Activated naive CD8-positive, alpha-beta T cell treated with anti-CD3 and anti-CD28 coated beads for 36 hours (primary cell): ENCODE results near the gene TCEA2. TPM values are rescaled to one million over a fixed set of nuclear protein-coding genes. Genes with fewer than 3 reads are reported as not detected.

Experiments used
- DNase-seq: peaks from one replicate; pipeline ENCODE4 v3.0.0; 2021
- H3K27ac Mint-ChIP-seq: one replicate; pipeline ENCODE4 v1.8.0; 2022; ENCODE audit warnings: mild to moderate bottlenecking, moderate library complexity, mixed read lengths
- H3K27me3 Mint-ChIP-seq: one replicate; pipeline ENCODE4 v1.8.0; 2022; ENCODE audit warnings: mild to moderate bottlenecking, mixed read lengths
- H3K36me3 Mint-ChIP-seq: one replicate; pipeline ENCODE4 v1.8.0; 2021; ENCODE audit warnings: mild to moderate bottlenecking, mixed read lengths
- H3K4me1 Mint-ChIP-seq: one replicate; pipeline ENCODE4 v1.8.0; 2021; ENCODE audit warnings: mixed read lengths
- H3K4me3 Mint-ChIP-seq: one replicate; pipeline ENCODE4 v1.8.0; 2022; ENCODE audit warnings: mild to moderate bottlenecking, moderate library complexity, mixed read lengths
- H3K9me3 Mint-ChIP-seq: one replicate; pipeline ENCODE4 v1.8.0; 2022; ENCODE audit warnings: mixed read lengths
- total RNA-seq, 2 experiments: library from RNA; stranded (reverse); gene quantifications; one replicate each; pipeline ENCODE4 v1.2.3, GENCODE V29; 2021

TCEA2 gene
- total RNA-seq, 2 experiments from 2014 or later: 37.8 to 38.6 TPM

- no peak overlapping the region for H3K4me3 Mint-ChIP-seq
These were observed 35.5 kb downstream of the TCEA2 start for GRCh38 chr20:64098471-64099013.

GRCh38 chr20:64099086-64099786 is 36.2 kb downstream of the TCEA2 start:
- no peak overlapping the region for H3K4me3 Mint-ChIP-seq
- H3K9me3 Mint-ChIP-seq: no peaks in the 10 kb centered on the region
- H3K4me1 Mint-ChIP-seq: peaks cover 15% of the 10 kb centered on the region
- no peak overlapping the region for H3K27ac Mint-ChIP-seq
- peaks cover 23% of the 10 kb centered on the region for H3K27me3 Mint-ChIP-seq
- H3K36me3 Mint-ChIP-seq: peaks cover 2% of the 10 kb centered on the region
- no peak for DNase-seq

More at GRCh38 chr20:64098471-64099013, 35.5 kb downstream of the TCEA2 start:
- DNase-seq: no peak
- no peak overlapping the region for H3K27ac Mint-ChIP-seq
- peaks cover 17% of the 10 kb centered on the region for H3K27me3 Mint-ChIP-seq
- H3K4me1 Mint-ChIP-seq: peaks cover 15% of the 10 kb centered on the region
- no peaks in the 10 kb centered on the region for H3K9me3 Mint-ChIP-seq
- H3K36me3 Mint-ChIP-seq: peaks cover 2% of the 10 kb centered on the region

- DNase-seq: no peak
- Mint-ChIP-seq H3K4me3 (no peak overlapping the region), H3K36me3 (peaks cover 2% of the 10 kb centered on the region), H3K27me3 (peaks cover 23% of the 10 kb centered on the region), H3K9me3 (no peaks in the 10 kb centered on the region), H3K4me1 (peaks cover 15% of the 10 kb centered on the region), H3K27ac (peak overlapping the region; percentile 26)
These were observed 37.0 kb downstream of the TCEA2 start for GRCh38 chr20:64099880-64100565.

- H3K27me3 Mint-ChIP-seq: peaks cover 23% of the 10 kb centered on the region
- DNase-seq: no peak
- H3K4me3 Mint-ChIP-seq: no peak overlapping the region
- no peak overlapping the region for H3K27ac Mint-ChIP-seq
- H3K36me3 Mint-ChIP-seq: peaks cover 2% of the 10 kb centered on the region
- peaks cover 15% of the 10 kb centered on the region for H3K4me1 Mint-ChIP-seq
- no peaks in the 10 kb centered on the region for H3K9me3 Mint-ChIP-seq
These were observed 37.5 kb downstream of the TCEA2 start for GRCh38 chr20:64100566-64100888.

- H3K27ac Mint-ChIP-seq: no peak overlapping the region
- H3K4me1 Mint-ChIP-seq: peaks cover 15% of the 10 kb centered on the region
- H3K36me3 Mint-ChIP-seq: peaks cover 2% of the 10 kb centered on the region
- no peak overlapping the region for H3K4me3 Mint-ChIP-seq
- peaks cover 23% of the 10 kb centered on the region for H3K27me3 Mint-ChIP-seq
- no peaks in the 10 kb centered on the region for H3K9me3 Mint-ChIP-seq
- DNase-seq: no peak
These were observed 38.1 kb downstream of the TCEA2 start for GRCh38 chr20:64100946-64101688.

- peak overlapping the region; percentile 18 for H3K4me3 Mint-ChIP-seq
- H3K27ac Mint-ChIP-seq: no peak overlapping the region
- peak; percentile 78 for DNase-seq
- no peaks in the 10 kb centered on the region for H3K9me3 Mint-ChIP-seq
- no peaks in the 10 kb centered on the region for H3K36me3 Mint-ChIP-seq
- peaks cover 23% of the 10 kb centered on the region for H3K27me3 Mint-ChIP-seq
- peaks cover 15% of the 10 kb centered on the region for H3K4me1 Mint-ChIP-seq
These were observed 39.0 kb downstream of the TCEA2 start for GRCh38 chr20:64101731-64102621.

GRCh38 chr20:64102647-64103354 is 39.8 kb downstream of the TCEA2 start:
- peaks cover 23% of the 10 kb centered on the region for H3K27me3 Mint-ChIP-seq
- DNase-seq: no peak
- no peaks in the 10 kb centered on the region for H3K36me3 Mint-ChIP-seq
- H3K4me3 Mint-ChIP-seq: peak overlapping the region; percentile 75
- no peaks in the 10 kb centered on the region for H3K9me3 Mint-ChIP-seq
- H3K4me1 Mint-ChIP-seq: peaks cover 15% of the 10 kb centered on the region
- no peak overlapping the region for H3K27ac Mint-ChIP-seq

GRCh38 chr20:64103871-64104666 is 41.1 kb downstream of the TCEA2 start:
- Mint-ChIP-seq H3K27me3 (peaks cover 23% of the 10 kb centered on the region), H3K27ac (no peak overlapping the region), H3K9me3 (no peaks in the 10 kb centered on the region), H3K4me1 (peaks cover 15% of the 10 kb centered on the region), H3K4me3 (no peak overlapping the region), H3K36me3 (no peaks in the 10 kb centered on the region)
- no peak for DNase-seq

GRCh38 chr20:64104667-64105451 is 41.9 kb downstream of the TCEA2 start:
- no peak for DNase-seq
- peaks cover 23% of the 10 kb centered on the region for H3K27me3 Mint-ChIP-seq

GRCh38 chr20:64105846-64106434 is 42.9 kb downstream of the TCEA2 start:
- H3K27me3 Mint-ChIP-seq: peaks cover 22% of the 10 kb centered on the region
- no peak overlapping the region for H3K27ac Mint-ChIP-seq
- peaks cover 6% of the 10 kb centered on the region for H3K4me1 Mint-ChIP-seq
- DNase-seq: no peak
- H3K4me3 Mint-ChIP-seq: no peak overlapping the region
- H3K36me3 Mint-ChIP-seq: no peaks in the 10 kb centered on the region
- no peaks in the 10 kb centered on the region for H3K9me3 Mint-ChIP-seq

More at GRCh38 chr20:64104667-64105451, 41.9 kb downstream of the TCEA2 start:
- Mint-ChIP-seq H3K27ac (no peak overlapping the region), H3K4me1 (peaks cover 15% of the 10 kb centered on the region), H3K4me3 (no peak overlapping the region), H3K9me3 (no peaks in the 10 kb centered on the region), H3K36me3 (no peaks in the 10 kb centered on the region)

GRCh38 chr20:64106435-64106961 is 43.5 kb downstream of the TCEA2 start:
- Mint-ChIP-seq H3K27me3 (peaks cover 17% of the 10 kb centered on the region), H3K4me1 (peaks cover 3% of the 10 kb centered on the region), H3K36me3 (no peaks in the 10 kb centered on the region), H3K4me3 (no peak overlapping the region), H3K27ac (no peak overlapping the region), H3K9me3 (no peaks in the 10 kb centered on the region)
- no peak for DNase-seq

- peak; percentile 38 for DNase-seq
- Mint-ChIP-seq H3K4me1 (peaks cover 3% of the 10 kb centered on the region), H3K36me3 (no peaks in the 10 kb centered on the region), H3K27me3 (peaks cover 17% of the 10 kb centered on the region), H3K9me3 (no peaks in the 10 kb centered on the region), H3K27ac (no peak within 1 kb of the TSS), H3K4me3 (no peak within 1 kb of the TSS)
These were observed 44.2 kb downstream of the TCEA2 start, which contains the start of gene NPBWR2 for GRCh38 chr20:64106981-64107735. NPBWR2 (minus strand) TSS chr20:64107565; CDS start chr20:64106831, 734 bp downstream.
